GM18508 (cell line): ENCODE measurements around the gene PATL2.
"Not testable (repeated sequence)": the region's sequence is repeated elsewhere in the genome, so short reads cannot be mapped to it uniquely, and the experiment has no call there.

Experiments
- ATAC-seq: cut with Tn5 transposase; IDR thresholded peaks from one replicate; pipeline ENCODE4 v1.9.1; 2021; ENCODE audit warnings: moderate number of reproducible peaks; ENCODE audit not compliant: insufficient read depth, unreplicated experiment

The PATL2 gene

GRCh38 chr15:44720000-44720435 is 8.9 kb upstream of the PATL2 start:
- ATAC-seq = not testable (repeated sequence)

- no peak for ATAC-seq
Measured at GRCh38 chr15:44719293-44719999, 8.3 kb upstream of the PATL2 start.

- no peak for ATAC-seq
Measured at GRCh38 chr15:44718927-44719292, 7.8 kb upstream of the PATL2 start.

DNA sequence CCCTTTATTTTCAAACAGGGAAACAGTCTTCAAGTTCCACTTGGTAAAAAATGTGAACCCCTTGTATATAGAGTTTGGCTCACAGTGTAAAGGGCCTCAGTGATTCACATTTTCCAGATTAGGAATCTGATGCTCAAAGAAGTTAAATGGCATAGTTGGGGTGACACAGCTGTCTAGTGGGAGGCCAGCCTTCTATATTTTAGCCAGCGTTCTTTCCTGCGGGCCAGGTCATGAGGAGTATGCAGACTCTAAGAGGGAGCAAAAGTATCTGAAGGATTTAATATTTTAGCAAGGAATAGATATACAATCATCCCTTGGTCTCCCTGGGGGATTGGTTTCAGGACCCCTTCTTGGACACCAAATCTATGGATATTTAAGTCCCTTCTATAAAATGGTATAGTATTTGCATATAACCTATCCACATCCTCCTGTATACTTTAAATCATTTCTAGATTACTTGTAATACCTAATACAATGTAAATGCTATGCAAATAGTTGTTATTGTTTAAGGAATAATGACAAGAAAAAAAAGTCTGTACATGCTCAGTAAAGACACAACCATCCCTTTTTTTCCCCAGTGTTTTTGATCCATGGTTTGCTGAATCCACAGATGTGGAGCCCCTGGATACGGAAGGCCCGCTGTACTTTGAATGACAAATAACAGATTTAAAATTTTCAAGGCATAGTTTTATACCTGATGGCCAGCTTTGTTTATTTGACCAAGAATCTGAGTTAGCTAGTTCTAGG is 7.2 kb upstream of the PATL2 start:
- no peak for ATAC-seq

DNA sequence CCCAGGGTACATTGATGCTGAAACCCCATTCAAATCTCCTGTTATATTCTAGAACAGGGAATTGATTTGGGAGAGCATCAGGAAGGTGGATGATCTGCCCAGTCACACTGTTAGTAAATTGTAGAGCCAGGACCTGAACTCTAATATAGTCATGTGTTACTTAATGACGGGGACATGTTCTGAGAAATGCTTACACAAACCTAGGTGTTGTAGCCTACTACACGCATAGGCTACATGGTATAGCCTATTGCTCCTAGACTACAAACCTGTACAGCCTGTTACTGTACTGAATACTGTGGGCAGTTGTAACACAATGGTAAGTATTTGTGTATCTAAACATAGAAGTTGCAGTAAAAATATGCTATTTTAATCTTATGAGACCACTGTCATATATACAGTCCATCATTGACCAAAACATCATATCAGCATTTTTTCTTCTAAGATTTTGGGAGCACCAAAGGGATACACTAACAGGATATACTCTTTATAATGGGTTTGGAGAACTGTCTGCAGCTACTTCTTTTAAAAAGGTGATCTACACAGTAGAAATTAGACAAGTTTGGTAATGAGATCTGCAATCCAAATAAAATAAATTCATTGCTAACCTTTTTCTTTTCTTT is 6.0 kb upstream of the PATL2 start:
- no peak for ATAC-seq

- no peak for ATAC-seq
Measured at GRCh38 chr15:44715797-44716334, 4.7 kb upstream of the PATL2 start.

- ATAC-seq = no peak
Measured at GRCh38 chr15:44715142-44715796, 4.1 kb upstream of the PATL2 start.

- no peak for ATAC-seq
Measured at GRCh38 chr15:44713006-44713966, 2.2 kb upstream of the PATL2 start.

- ATAC-seq = no peak
Measured at GRCh38 chr15:44712346-44713005, 1.4 kb upstream of the PATL2 start.

DNA sequence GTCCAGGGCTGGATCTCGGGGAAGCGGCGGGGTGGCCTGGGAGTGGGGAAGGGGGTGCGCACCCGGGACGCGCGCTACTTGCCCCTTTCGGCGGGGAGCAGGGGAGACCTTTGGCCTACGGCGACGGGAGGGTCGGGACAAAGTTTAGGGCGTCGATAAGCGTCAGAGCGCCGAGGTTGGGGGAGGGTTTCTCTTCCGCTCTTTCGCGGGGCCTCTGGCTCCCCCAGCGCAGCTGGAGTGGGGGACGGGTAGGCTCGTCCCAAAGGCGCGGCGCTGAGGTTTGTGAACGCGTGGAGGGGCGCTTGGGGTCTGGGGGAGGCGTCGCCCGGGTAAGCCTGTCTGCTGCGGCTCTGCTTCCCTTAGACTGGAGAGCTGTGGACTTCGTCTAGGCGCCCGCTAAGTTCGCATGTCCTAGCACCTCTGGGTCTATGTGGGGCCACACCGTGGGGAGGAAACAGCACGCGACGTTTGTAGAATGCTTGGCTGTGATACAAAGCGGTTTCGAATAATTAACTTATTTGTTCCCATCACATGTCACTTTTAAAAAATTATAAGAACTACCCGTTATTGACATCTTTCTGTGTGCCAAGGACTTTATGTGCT is 721 bp upstream of the PATL2 start:
- ATAC-seq = no peak

GRCh38 chr15:44710236-44711095 is 657 bp downstream of the PATL2 start:
- no peak for ATAC-seq

GRCh38 chr15:44706946-44707636 is 4.0 kb downstream of the PATL2 start:
- ATAC-seq = no peak

GRCh38 chr15:44706401-44706800 is 4.7 kb downstream of the PATL2 start:
- ATAC-seq = no peak

- ATAC-seq = no peak
Measured at GRCh38 chr15:44705986-44706385, 5.1 kb downstream of the PATL2 start.

GRCh38 chr15:44700676-44701075 is 10.4 kb downstream of the PATL2 start:
- ATAC-seq = not testable (repeated sequence)

- no peak for ATAC-seq
Measured at GRCh38 chr15:44698641-44699040, 12.5 kb downstream of the PATL2 start.

DNA sequence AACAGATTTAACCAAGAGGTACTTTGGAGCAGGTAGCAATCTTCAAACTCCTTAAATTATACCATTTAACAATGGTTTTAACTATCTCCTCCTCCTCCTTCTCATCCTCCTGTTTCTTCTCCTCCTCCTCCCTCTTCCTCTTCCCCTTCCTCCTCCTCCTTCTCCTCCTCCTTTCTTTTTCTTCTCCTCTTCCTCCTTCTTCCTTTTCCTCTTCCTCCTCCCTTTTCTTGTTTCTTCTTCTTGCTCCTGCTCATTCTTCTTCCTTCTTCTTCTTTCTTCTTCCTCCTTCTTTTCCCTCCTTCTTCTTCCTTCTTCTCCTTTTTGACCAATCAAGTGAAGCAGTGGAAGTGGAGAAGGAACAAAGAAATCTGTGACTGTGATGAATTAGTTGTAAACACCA is 14.1 kb downstream of the PATL2 start:
- no peak for ATAC-seq
